Hepatocyte (in vitro differentiated cells): ENCODE results near the gene ICAM1. TPM values are rescaled to one million over a fixed set of nuclear protein-coding genes. Genes with fewer than 3 reads are reported as not detected.

Source experiments
- DNase-seq: peaks from one replicate; pipeline ENCODE4 v3.0.0-alpha.2; 2016; ENCODE audit warnings: low spot score
- H2AFZ ChIP-seq: fragments of 200-600 bp; sonication (generic); 2 replicates; pipeline ENCODE4 v1.6.0; 2016; ENCODE audit warnings: antibody characterized with exemption, mild to moderate bottlenecking
- H3K27ac ChIP-seq: fragments of 200-600 bp; sonication (generic); 2 replicates; pipeline ENCODE4 v1.5.1; 2016; ENCODE audit warnings: mild to moderate bottlenecking
- H3K27me3 ChIP-seq: fragments of 200-600 bp; sonication (generic); 2 replicates; pipeline ENCODE4 v1.6.1; 2016
- H3K36me3 ChIP-seq: fragments of 200-600 bp; sonication (generic); replicated peaks from 2 replicates; pipeline ENCODE4 v1.5.1; 2016; ENCODE audit warnings: low read depth; ENCODE audit not compliant: insufficient read depth
- H3K4me1 ChIP-seq: fragments of 200-600 bp; sonication (generic); 2 replicates; pipeline ENCODE4 v1.5.1; 2016; ENCODE audit warnings: mild to moderate bottlenecking, moderate library complexity; ENCODE audit not compliant: insufficient read depth
- H3K4me2 ChIP-seq: fragments of 200-600 bp; sonication (generic); 2 replicates; pipeline ENCODE4 v1.6.0; 2016
- H3K4me3 ChIP-seq: fragments of 200-600 bp; sonication (generic); 2 replicates; pipeline ENCODE4 v1.5.1; 2016; ENCODE audit warnings: mild to moderate bottlenecking
- H3K79me2 ChIP-seq: fragments of 200-600 bp; sonication (generic); 2 replicates; pipeline ENCODE4 v1.6.0; 2017; ENCODE audit warnings: mild to moderate bottlenecking
- H3K9me2 ChIP-seq: fragments of 200-600 bp; sonication (generic); replicated peaks from 2 replicates; pipeline ENCODE4 v1.6.0; 2017; ENCODE audit warnings: mild to moderate bottlenecking; ENCODE audit not compliant: insufficient read depth
- H3K9me3 ChIP-seq: fragments of 200-600 bp; sonication (generic); 2 replicates; pipeline ENCODE4 v1.5.1; 2016; ENCODE audit warnings: low read depth, mild to moderate bottlenecking
- H4K20me1 ChIP-seq: fragments of 200-600 bp; sonication (generic); 2 replicates; pipeline ENCODE4 v1.6.0; 2016; ENCODE audit warnings: mild to moderate bottlenecking; ENCODE audit not compliant: insufficient read depth, poor library complexity, severe bottlenecking
- EZH2 ChIP-seq: fragments of 200-600 bp; sonication (generic); IDR thresholded peaks from 2 replicates; pipeline ENCODE4 v1.6.1; 2016; ENCODE audit warnings: antibody characterized with exemption, mild to moderate bottlenecking, borderline replicate concordance
- EZH2phosphoT487 ChIP-seq: fragments of 200-600 bp; sonication (generic); IDR thresholded peaks from one replicate; pipeline ENCODE4 v1.6.1; 2018; ENCODE audit warnings: antibody characterized with exemption, mild to moderate bottlenecking, low read depth, moderate library complexity; ENCODE audit not compliant: unreplicated experiment, severe bottlenecking
- WGBS: methylation state at CpG from one replicate; pipeline ENCODE4 v1.1.6; 2016; ENCODE audit warnings: low lambda C conversion rate; ENCODE audit errors: missing lambda C conversion rate; 5-methylcytosine and 5-hydroxymethylcytosine counted together
- polyA plus RNA-seq: library from polyadenylated mRNA; unstranded; fragments of >200 nt; fragmentation: Nextera tagmentation; extraction: Ambion mirVana; gene quantifications from 2 replicates; pipeline ENCODE4 v1.2.1, GENCODE V29; 2016
- total RNA-seq: library from RNA; depleted of rRNA; stranded (reverse); fragments of >200 nt; gene quantifications from 2 replicates; pipeline ENCODE4 v1.2.3, GENCODE V29; 2014
- TF ChIP-seq, protein P1 (sequence below): fragments of 200-600 bp; sonication (generic); IDR thresholded peaks from 2 replicates; pipeline ENCODE4 v1.5.1; 2016; ENCODE audit warnings: antibody characterized with exemption, mild to moderate bottlenecking; ENCODE audit not compliant: poor library complexity

The ICAM1 gene
- total and polyA plus RNA-seq, 2 experiments from 2014 or later, result 19.6 to 19.9 TPM

DNA sequence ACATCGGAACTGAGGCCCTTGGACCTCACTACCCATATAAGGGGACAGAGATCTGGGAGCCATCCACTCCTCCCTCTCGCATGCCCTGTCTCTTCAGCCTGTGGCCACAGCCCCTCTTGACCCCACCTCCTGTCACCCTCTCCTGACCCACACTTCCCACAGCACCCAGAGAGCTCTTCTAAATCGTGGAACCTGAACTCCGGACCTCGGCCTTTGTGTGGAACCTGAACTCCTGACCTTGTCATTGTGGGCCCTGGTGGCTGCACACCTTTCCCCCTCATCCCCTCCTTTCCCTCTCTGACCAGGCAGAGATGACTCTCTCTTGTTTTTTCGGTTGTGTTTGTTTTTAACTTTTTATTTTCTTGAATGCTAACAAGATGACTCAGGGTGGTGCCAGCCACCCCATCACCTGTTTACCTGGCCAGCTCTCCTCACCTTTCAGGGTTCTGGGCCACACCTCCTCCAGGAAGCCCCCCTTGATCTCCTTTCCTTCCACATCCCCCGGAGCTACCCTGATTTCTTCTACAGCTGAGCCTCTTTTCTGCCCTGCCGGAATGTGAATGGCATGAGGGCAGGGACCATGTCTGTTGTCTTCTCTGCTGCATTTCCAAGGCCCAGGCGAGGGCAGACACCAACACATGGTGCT lies 13.8 kb upstream of the ICAM1 start:
- Histone ChIP-seq H3K79me2 (peaks cover 10% of the 10 kb centered on the region), H3K9me3 (no peaks in the 10 kb centered on the region), H3K4me1 (peaks cover 4% of the 10 kb centered on the region), H4K20me1 (no peaks in the 10 kb centered on the region), H3K27me3 (no peaks in the 10 kb centered on the region), H3K27ac (no peak overlapping the region), H2AFZ (no peak overlapping the region), H3K4me2 (no peak overlapping the region), H3K36me3 (no peaks in the 10 kb centered on the region), H3K4me3 (no peak overlapping the region), H3K9me2 (no peaks in the 10 kb centered on the region)
- no peak for DNase-seq
- 90% methylated on average over 9 of the region's 9 CpGs for WGBS
- TF ChIP-seq EZH2, result no peak
- TF ChIP-seq, protein P1, sequence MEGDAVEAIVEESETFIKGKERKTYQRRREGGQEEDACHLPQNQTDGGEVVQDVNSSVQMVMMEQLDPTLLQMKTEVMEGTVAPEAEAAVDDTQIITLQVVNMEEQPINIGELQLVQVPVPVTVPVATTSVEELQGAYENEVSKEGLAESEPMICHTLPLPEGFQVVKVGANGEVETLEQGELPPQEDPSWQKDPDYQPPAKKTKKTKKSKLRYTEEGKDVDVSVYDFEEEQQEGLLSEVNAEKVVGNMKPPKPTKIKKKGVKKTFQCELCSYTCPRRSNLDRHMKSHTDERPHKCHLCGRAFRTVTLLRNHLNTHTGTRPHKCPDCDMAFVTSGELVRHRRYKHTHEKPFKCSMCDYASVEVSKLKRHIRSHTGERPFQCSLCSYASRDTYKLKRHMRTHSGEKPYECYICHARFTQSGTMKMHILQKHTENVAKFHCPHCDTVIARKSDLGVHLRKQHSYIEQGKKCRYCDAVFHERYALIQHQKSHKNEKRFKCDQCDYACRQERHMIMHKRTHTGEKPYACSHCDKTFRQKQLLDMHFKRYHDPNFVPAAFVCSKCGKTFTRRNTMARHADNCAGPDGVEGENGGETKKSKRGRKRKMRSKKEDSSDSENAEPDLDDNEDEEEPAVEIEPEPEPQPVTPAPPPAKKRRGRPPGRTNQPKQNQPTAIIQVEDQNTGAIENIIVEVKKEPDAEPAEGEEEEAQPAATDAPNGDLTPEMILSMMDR, result no peak
- TF ChIP-seq EZH2phosphoT487, result no peak

DNA sequence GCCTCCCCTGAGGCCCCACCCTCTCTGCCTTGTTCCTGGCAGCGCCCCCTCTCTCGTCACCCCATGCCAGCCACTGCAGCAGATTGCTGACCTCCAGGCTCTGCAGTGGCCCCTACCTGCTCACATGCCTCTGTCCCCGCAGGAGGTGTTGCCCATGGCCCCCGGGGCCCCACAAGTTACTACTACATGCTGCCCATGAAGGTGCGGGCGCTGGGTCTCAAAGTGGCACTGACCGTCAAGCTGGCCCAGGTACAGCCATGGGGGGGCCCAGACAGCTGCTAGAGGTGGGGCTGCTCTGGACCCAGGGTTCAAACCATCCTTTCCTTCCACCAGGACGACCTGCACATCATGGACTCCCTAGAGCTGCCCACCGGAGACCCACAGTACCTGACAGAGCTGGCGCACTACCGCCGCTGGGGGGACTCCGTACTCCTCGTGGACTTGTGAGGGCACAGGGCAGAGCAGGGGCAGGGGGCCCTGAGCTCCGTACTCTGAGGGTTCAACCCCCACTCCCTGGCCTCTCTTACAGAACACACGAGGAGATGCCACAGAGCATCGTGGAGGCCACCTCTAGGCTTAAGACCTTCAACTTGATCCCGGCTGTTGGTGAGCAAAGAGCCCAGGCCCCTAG lies 12.7 kb upstream of the ICAM1 start:
- TF ChIP-seq EZH2phosphoT487, result no peak
- TF ChIP-seq, protein P1, result no peak
- TF ChIP-seq EZH2, result no peak
- Histone ChIP-seq H3K4me2 (no peak overlapping the region), H3K27ac (no peak overlapping the region), H4K20me1 (no peaks in the 10 kb centered on the region), H3K4me3 (no peak overlapping the region), H2AFZ (no peak overlapping the region), H3K79me2 (no peaks in the 10 kb centered on the region), H3K4me1 (no peaks in the 10 kb centered on the region), H3K9me3 (no peaks in the 10 kb centered on the region), H3K9me2 (no peaks in the 10 kb centered on the region), H3K27me3 (no peaks in the 10 kb centered on the region), H3K36me3 (no peaks in the 10 kb centered on the region)
- 97% methylated on average over 18 of the region's 18 CpGs for WGBS
- DNase-seq, result no peak

DNA sequence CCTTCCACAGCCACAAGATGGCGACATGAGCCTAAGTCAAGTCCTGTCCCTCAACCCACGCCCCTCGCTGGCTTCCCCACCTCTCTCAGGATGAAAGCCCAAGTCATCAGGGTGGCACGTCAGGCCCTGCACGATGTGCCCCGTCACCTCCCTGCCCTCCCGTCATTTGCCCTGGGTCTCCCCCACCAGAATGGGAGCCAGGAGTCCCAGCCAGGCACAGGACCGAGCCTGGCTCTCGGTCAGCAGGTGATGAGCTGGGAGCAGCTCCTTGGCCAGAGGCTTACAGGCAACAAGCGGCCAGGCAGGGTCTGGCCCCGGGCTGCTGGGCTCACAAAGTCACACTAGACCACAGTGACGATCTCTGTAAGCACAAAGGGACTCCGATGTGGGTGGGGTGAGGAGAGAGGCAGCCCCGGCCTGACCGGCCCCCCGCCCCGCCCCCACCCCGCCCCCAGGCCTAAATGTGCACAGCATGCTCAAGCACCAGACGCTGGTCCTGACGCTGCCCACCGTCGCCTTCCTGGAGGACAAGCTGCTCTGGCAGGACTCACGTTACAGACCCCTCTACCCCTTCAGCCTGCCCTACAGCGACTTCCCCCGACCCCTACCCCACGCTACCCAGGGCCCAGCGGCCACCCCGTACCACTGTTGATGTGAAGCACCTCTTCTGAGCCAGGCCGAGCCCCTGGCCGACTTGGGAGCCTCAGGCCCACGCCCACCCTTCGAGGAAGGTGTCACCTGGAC lies 11.6 kb upstream of the ICAM1 start:
- no peak overlapping the region for H2AFZ ChIP-seq
- no peaks in the 10 kb centered on the region for H4K20me1 ChIP-seq
- H3K9me3 ChIP-seq, result no peaks in the 10 kb centered on the region
- H3K79me2 ChIP-seq, result no peaks in the 10 kb centered on the region
- TF ChIP-seq, protein P1, result peak; percentile 78
- no peak for TF ChIP-seq EZH2
- TF ChIP-seq EZH2phosphoT487, result no peak
- H3K36me3 ChIP-seq, result no peaks in the 10 kb centered on the region
- no peak overlapping the region for H3K4me2 ChIP-seq
- H3K27me3 ChIP-seq, result no peaks in the 10 kb centered on the region
- H3K9me2 ChIP-seq, result no peaks in the 10 kb centered on the region
- peak; percentile 95 for DNase-seq
- WGBS, result 65% methylated on average over 22 of the region's 32 CpGs
- H3K4me3 ChIP-seq, result no peak overlapping the region
- no peaks in the 10 kb centered on the region for H3K4me1 ChIP-seq
- H3K27ac ChIP-seq, result peak overlapping the region; percentile 83
